Ovary (tissue), 3 donors: ENCODE results near the gene EPOP.

Source experiments
- CTCF ChIP-seq, 3 donors: fragments of 450-650 bp in 2 of 3; fragments of 200-600 bp in 1 of 3; IDR thresholded peaks; one replicate each; pipeline versions ENCODE4 v1.5.1 to v1.8.0; 2016 to 2022; ENCODE audit warnings: antibody characterized with exemption in 3 of 3, mild to moderate bottlenecking in 1 of 3
- POLR2A ChIP-seq: fragments of 450-650 bp; IDR thresholded peaks from one replicate; pipeline ENCODE4 v1.6.1; 2017; ENCODE audit warnings: antibody characterized with exemption, mild to moderate bottlenecking, moderate library complexity
- donor health status: DM: no; HTN: no; CAD: no.

GRCh38 chr17:38628441-38628840 is 46.3 kb downstream of the EPOP start:
- TF ChIP-seq CTCF (IDR thresholded peaks at IDR 0.05) (no peak), POLR2A (no peak)
